Measurements from ENCODE around the gene MAMSTR.
"Not testable (repeated sequence)": the region's sequence is repeated elsewhere in the genome, so short reads cannot be mapped to it uniquely, and the experiment has no call there.

MAMSTR gene

DNA sequence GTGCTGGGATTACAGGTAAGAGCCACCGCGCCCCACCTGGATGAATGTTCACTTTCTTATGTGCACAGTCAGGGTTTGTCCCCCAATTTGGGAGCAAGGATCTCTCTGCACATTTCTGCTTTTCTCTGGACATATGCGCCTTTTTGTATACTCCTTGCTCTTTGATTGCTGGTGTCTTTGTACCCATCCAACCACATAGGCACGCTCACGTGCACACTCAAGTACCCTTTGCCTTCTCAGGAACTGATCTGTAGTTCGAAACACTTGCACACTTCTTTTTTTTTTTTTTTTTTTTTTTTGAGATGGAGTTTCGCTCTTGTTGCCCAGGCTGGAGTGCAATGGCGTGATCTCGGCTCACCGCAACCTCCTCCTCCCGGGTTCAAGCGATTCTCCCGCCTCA is 1.4 kb downstream of the MAMSTR start:
- not testable (repeated sequence) for DNase-seq

DNA sequence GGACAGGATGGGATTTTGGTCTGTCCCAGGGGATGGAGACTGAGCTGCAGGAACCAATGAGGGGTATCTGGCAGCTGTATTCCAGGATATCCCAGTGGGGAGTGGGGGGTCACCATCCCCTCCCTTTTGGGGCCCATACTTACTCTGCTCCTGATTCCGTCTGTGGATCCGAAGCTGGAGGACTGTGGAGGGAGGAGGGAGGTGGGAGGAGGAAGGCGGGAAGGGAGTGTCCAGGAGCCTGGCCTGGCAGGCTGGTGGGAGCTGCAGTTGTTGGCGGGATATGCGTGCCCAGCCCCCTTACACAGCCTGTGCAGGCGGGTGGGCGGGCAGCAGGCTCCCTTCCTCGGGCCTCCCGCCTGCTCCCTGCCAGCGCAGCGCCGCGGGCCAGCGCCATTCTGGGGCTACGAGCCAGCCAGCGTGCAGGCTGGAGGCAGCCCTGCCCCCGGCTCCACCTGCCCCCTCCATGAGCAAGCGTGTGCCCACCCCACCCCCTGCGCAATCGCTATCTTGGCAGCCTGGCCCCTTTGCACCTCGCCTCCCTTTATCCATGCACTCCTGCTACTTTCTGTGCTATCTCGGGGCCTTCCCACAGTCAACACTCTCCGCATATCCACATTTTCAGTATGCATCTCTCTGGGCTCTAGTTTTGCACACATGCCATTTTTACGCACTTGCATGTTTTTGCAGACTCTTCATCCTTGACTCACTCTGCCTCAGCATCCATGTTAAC is 2.8 kb downstream of the MAMSTR start:
- no peak for DNase-seq

DNA sequence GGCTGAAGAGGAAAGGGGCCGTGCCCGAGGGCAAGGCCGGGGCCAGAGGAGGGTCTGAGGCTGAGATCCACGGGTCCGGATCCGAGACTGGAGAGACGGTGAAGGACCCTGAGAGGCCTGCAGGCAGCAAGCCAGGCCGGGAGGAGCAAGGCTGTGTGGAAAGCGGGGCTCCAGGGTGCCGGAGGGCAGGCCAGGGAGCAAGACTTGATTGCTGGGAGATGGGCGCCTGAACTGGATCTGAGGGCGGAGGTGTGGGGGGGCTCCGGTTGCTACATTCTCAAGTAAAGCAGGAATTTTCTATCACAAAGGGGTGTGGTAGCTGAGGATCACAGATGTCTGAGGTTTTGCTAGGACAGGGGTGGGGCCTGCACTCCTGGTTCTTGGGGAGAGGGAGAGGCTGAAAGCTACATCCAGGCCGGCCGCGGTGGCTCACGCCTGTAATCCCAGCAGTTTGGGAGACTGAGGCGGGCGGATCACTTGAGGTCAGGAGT is 3.8 kb downstream of the MAMSTR start:
- DNase-seq, result no peak

DNA sequence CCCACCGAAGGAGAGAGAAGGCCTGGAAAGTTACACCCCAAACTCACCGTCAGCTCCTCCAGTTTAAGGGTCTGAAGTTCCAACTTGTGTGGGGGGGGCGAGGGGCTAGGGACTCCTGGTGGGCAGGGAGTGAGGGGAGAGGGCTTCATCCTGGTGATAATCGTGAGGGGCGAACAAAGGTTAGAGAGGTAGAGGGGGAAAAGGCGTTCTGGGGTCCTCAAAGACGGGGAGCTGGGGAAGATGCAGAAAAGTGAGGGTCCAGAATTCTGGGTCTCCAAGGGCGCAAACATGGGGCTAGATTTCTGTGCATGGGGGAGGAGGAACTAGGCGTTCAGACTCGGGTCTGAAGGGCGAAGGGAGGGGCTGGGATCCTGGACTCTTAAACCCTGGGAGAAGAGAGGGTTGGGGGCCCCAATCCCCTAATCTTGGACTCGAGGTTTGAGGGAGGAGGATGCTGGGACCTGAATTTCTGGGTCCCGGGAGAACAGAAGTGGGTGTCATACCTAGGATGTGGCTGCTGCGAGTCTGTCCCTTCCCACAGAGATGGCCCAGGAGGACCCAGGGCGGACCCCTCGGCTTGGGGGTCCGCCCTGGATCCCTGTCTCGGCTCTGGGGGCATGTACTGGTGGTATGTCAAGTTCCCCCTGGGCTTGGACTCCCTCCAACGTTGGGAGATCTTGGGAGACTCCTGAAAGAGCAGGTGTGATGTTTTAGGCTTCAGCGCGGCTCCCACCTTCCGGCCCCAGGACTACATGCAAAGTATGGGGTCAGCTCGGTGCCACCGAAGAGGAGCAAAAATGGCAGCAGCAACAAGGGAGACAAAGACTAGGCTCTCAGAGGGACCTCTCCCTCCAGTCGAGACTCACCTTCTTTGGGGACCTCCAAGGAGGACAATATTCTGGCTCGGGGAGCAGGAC is 4.5 kb downstream of the MAMSTR start:
- no peak for DNase-seq

DNA sequence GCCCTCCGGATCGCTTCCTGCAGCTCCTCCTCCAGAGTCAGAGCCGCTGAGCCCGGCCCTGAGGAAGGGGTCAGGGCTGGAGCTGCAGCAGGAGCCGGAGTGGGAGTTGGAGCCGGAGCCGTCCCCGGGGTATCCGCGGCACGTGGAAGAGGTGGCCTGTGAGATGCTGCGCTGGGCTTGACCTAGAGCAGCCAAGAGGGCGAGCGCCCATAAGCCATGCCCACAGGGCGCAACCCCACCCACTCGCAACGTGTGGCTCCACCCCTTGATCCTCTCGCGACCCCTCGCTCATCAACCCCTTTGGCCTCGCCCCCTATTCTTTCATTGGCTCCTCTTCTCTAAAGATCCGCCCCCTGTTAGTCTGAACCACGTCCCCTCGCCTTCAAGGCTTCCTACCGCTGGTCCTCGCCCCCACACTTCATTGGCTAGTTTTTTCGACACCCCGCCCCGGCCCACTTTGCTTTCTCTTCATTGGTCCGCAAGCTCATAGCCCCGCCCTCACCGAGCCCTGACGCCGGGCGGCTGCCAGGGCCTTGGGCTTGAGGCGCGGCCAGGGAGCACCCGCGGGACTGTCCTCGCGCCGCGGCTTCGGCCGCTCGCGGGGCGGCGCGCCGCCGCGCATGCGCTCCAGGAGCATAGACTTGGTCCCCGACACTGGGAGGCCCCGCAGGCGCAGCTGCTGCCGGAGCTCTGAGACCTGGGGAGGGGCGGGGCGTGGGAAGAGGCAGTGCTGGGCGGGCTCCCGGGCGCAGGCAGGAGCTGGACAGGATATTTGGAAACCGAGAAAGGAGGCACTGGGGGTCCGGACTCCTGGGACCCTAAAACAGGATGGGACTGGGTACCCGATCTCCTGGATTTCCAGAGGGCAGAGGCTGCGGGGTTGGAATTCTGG is 5.4 kb downstream of the MAMSTR start:
- DNase-seq, result peak; percentile 90 to 100 (median 96)

DNA sequence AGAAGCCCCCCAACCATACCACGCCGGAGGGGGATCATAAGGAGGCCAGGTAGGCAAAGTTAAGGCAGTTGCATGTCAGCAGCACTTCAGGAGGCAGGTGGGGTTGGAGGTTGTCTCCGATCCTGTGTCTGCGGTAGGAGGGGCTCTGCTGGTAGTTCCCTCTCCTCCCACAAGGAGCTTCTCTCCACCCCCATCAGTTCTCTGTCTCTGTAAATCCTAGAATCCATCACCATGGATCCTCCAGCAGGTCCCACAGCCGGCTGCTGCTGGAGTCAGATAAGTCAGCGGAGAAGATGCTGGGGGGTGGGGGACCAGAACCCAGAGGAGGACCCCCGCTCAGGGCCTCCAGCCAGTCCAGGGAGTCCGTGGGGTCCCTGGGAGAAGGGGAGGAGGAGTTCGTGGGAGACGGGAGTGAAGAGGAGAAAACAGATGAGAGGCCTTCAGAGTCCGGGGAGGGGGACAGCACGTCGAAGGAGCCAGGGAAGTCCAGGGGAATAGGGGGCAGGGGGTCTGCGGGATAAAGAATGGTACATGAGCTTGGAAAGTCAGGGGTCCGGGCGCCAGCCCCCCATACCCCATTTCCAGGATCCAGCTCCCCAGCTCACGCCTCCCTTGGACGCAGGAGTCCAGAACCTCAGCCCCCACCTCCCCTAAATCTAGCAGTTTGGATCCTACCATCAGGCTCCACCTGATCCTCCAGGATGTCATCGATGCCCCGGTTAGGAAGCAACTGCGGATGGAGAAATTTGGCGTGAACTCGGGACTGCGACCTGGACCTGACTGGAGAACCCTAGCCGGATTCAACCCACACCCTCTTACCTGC is 6.3 kb downstream of the MAMSTR start:
- peak in 1 of 5 experiments; percentile 25 for DNase-seq

DNA sequence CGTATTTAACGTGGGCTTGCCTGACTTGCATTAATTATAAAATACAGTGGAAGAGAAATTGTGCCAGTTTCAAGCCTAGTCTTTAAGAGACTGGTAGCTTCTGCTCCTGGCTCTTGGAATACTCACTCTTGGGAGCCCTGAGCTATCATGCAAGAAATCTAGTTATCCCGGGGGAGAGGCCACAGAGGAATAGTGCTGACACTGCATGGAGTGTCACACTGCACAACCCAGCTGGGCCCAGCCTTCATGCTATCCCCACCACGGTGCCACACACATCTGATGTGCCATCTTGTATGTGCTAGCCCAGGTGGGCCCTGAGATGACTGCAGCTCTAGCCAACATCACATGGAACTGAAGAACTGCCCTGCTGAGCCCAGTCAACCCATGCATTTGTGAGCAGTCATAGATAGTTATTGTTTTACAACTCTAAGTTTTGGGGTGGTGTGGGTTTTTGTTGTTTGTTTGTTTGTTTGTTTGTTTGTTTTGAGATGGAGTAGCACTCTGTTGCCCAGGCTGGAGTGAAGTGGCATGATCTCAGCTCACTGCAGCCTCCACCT is 8.3 kb downstream of the MAMSTR start:
- DNase-seq, result no peak

DNA sequence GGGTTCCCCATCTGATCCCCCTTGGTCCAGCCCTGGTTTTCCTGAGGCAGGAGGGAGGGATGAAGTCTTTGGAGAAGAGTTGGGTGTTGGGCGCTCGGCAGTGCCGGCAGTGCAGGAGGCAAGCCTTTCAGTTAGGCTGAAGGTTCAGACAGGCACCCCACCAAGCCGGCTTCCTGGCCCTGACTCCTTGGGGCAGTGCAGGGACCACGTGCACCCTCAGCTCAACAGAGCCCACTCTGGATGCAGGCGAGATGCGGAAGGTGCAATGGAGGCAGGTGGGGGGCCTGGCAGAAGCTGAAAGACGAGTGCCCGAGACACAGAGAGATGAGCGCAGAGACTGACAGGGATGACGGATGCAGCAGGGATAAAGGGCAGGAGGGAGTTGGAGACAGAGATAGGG is 11.1 kb downstream of the MAMSTR start:
- DNase-seq, result no peak

DNA sequence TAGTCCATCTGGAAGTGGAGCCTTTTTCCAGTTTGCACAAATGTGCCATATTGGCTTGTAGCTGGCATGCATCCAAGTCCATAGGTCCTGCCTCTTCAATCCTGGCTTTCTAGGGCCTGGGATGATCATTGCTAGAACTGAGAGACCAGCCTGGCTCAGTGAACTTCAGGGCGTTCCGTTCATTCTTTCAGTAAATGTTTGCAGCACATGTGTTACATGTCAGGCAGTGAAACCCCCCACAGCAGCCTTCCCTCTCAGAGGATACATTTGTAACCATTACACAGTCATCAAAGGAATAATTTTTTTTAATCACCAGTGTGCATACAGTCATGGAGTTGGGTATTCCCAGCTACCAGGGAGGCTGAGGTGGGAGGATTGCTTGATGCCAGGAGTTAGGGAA is 14.1 kb downstream of the MAMSTR start:
- DNase-seq, result no peak

DNA sequence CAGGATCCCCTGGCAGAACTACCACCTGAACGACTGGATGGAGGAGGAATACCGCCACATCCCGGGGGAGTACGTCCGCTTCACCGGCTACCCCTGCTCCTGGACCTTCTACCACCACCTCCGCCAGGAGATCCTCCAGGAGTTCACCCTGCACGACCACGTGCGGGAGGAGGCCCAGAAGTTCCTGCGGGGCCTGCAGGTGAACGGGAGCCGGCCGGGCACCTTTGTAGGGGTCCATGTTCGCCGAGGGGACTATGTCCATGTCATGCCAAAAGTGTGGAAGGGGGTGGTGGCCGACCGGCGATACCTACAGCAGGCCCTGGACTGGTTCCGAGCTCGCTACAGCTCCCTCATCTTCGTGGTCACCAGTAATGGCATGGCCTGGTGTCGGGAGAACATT is 16.2 kb downstream of the MAMSTR start:
- no peak for DNase-seq

DNA sequence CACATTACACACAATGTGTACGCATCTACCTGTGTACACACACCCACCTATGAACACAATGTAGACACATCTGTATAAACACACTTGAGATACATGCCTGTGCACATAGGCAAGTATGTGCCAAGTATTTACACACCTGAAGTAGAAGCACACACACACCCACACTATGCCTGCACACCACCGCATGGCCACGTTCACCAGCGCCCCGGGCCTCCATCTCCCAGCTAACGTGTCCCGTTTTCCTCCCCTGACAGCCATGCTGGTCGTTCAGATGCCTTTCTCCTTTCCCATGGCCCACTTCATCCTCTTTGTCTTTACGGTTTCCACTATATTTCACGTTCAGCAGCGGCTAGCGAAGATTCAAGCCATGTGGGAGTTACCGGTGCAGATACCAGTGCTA is 16.8 kb downstream of the MAMSTR start:
- DNase-seq, result no peak

DNA sequence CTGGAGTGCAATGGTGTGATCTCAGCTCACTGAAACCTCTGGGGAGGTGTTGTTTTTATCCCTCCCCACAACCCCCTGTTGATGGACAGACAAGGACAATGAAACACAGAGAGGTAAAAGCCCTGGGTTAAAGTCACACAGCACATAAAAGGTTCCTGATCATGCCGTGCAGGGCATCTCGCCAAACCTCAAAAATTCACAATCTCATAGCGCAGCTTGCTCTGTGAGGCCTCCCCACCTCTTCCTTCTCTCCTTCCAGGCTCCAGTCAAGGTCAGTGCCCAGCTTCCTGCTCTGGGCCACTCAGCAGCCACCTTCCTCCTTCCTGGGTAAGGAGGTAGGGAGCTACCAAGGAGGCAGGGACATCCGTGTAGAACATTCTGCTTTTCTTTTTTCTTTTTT is 21.5 kb downstream of the MAMSTR start:
- no peak for DNase-seq

DNA sequence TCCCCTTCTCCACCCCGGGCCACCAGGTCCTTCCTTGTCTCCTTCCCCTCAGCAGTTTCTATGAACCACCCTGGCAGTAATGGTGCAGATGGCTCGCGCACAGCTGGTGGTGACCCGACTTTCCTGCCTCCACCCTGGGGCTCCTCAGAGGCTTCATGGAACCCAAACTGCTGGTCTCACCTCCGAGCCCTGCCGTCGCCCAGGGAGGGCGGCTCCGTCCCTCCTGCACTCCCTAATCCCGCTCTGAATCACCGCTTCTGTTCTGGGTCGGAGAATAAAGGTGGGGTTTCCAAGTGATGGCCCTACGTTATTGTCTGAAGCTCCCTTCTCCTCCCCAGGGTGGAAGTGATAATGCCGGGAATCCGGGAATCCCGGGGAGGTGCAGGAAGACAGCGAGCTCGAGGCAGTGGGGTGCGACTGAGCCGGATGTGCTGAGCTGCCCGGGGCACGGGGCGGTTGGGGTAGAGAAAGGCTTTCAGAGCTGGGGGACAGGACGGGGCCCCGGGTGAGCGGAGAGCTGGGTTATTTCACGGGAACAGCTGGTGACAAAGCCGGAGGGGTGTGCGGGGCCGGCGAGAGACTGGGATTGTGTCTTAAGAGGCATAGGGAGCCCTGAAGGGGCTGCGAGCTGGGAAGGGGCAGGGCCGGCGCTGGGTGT is 23.0 kb downstream of the MAMSTR start:
- no peak for DNase-seq

DNA sequence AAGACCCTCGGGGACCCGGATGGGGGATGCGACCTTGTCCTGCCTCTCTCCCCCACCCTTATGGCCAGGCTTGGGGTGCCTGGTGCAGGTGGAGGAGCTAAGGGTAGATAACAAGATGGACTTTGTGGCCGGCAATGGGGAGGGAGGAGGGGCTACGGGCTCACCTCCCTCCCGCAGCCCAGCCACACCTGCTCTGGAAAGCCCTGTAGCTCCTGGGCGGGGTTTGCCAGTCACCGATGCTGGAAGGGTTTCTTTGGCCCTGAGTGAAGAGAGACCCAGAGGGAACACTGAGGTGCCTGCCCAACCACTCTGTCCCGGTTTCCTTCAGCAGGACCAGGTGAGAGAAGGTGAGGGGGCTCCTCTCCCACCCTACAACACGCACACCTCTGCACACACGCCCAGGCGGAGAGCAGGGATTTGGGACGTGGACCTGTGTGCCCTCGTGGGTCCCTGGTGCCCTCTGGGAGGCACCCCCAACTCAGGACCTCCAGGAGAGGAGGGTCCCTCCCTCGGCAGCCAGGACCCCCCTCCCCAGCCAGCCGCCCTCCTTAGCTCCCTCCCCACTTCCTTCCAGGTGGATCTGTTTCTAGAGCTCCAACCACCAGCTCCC is 23.7 kb downstream of the MAMSTR start, which contains the start of gene FUT2:
Gene FUT2, plus strand, starts transcription at position 229 of the 610 bp plus-strand sequence. CDS start 6,986 bp downstream, outside the sequence.
- DNase-seq, result no peak

DNA sequence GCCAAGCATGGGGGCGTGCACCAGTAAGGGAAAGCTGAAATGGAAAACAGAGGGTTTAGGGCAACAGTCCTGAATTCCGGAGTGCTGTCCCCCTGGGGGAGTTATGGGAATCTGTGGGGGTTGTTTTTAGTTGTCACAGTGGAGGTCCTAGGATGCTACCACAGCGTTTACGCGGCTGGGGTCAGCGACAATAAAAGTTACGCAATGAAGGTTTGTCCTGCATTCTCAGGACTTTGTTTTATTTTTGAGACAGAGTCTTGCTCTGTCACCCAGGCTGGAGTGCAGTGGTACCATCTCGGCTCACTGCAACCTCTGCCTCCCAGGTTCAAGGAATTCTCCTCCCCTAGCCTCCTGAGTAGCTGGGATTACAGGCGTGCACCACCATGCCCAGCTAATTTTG is 25.9 kb downstream of the MAMSTR start:
- not testable (repeated sequence) for DNase-seq

DNA sequence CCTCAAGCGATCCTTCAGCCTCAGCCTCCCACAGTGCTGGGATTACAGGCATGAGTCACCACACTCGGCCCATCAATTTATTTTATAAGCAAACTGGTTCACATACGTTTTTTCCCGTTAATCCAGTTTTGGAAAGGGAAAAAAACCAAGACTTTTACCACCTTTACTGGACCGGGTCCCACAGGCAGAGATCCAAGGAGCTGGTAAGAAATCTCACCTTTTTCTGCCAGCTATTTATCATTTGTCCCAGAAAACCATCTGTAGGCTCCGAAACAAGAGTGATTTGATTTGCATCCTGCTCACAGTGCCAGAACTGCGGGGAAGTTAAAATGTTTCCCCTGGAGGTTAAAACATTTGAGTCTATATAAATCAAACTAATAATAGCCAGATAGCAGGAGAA is 30.1 kb downstream of the MAMSTR start:
- no peak for DNase-seq

DNA sequence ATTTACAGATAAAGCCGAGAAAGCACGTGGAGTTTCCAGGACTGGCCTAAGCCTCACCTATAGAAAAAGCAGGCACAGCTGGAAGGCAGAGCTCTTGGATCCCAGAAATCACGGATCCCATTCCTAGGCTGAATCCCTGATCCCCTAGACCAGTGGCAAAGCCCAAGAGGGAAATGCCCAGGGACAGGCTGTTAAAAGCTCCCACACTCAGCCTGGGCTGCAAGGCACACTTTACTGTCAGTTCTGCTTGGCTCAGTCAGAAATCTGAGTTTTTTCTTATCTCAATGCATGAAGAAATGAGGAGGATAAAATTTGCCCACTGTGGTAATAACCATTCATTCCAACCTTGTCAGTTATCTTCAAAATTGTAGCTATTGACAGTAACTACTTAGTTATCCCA is 31.7 kb downstream of the MAMSTR start:
- no peak for DNase-seq

DNA sequence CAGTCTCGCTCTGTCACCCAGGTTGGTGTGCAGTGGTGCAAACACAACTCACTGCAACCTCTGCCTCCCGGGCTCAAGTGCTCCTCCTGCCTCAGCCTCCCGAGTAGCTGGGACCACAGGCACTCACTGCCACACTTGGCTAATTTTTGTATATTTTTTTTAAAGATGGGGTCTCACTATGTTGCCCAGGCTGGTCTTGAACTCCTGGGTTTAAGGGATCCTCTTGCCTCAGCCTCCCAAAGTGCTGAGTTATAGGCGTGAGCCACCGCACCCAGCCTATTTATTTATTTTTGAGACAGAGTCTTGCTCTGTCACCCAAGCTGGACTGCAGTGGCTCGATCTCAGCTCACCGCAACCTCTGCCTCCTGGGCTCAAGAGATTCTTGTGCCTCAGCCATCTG is 32.9 kb downstream of the MAMSTR start:
- not testable (repeated sequence) for DNase-seq

DNA sequence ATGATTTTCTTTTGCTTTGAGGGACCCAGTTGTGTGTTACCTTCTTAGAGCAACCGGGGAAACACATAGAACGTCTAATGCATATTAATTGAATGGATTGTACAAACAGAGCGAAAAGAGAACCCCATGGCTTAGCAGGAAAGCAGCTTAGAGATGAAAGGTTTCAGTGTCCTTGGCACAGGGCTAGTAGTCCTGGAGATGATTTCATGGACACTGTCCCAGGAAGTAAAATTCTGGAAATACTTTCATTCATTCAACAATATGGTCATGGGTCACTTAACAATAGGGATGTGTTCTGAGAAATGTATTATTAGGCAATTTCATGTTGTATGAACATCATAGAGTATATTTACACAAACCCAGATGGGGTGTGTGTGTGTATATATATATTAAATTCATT is 33.4 kb downstream of the MAMSTR start:
- DNase-seq, result no peak

DNA sequence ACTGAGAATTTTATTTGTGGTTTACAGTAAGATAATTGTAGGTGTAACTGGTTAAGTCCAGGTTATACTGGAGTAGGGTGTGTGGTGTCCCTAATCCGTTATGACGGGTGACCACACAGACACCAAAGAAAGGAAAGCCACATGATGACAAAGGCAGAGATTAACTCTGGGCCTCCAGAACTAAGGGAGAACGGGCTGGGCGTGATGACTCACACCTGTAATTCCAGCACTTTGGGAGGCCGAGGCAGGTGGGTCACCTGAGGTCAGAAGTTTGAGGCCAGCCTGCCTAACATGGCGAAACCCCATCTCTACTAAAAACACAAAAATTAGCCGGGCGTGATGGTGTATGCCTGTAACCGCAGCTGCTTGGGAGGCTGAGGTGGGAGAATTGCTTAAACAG is 33.9 kb downstream of the MAMSTR start:
- no peak for DNase-seq

All from T-helper 2 cell (primary cell).